ENCODE measurements around the gene RETSAT.

Gene RETSAT

GRCh38 chr2:85354286-85355072 is at the start of gene RETSAT, which contains the start of gene ELMOD3:
Gene RETSAT, minus strand, starts transcription at chr2:85354528. Its CDS starts 21 bp downstream, at chr2:85354507.
Gene ELMOD3, plus strand, starts transcription at chr2:85354769. Its CDS starts 2,430 bp downstream, at chr2:85357199.
- DNase-seq (ENCODE audit: low spot score) = peak; percentile 99

DNA sequence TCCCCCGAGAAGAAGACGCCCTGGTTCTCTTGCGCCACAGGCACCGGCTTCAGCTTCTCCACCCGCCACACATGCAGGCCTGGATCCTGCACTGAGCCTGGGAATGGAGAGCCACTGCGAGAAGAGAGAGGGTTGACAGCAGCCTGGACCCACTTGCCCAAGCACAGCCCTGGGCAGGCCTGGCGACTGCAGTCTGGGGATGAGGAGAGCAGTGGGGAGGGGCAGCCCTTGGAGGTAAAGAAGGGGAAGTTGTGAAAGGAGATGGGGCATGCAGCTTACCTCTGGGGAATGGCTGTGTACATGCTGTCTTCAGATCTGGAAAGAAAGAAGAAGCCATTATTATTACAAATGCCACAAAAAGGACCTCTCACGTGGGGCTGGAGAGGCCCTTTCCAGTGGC is 47.5 kb upstream of the RETSAT start:
- no peak for DNase-seq (ENCODE audit: low spot score)

DNA sequence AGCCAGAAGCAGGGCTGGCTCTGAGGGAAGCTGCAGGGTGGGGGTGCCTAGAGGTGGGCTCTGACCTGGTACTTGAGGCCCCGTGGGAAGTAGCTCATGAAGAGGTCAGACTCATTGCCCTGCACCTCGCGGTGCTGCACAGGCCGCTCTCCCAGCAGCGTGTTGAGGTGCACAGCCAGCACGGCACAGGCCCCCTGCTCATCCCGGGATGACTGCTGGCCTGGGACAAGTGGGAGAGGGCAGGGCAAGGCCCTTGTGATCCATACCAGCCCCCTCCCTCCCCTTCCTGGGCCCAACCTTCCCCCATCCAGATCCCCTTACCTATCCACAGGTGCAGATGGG is 47.1 kb upstream of the RETSAT start:
- DNase-seq (ENCODE audit: low spot score) = no peak

GRCh38 chr2:85400541-85401463 is 46.5 kb upstream of the RETSAT start:
- DNase-seq (ENCODE audit: low spot score) = no peak

DNA sequence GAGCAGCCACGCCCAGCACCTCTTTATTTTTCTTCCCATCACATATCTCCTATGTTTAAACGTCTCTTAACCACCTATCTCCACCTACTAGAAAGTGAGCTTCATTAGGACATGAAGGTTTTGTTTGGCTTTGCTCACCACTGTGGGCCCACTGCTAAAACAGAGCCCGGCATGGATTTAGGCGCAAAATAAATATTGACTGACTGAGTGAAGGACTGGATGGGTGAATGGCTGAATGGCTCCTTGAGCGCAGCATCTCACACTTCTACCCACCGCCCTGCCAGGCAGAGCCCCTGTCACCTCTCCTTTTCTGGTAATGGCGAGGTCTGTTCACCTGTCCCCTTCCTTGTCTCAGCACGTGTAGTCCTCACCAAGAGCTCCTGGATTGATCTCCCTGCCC is 45.7 kb upstream of the RETSAT start:
- no peak for DNase-seq (ENCODE audit: low spot score)

DNA sequence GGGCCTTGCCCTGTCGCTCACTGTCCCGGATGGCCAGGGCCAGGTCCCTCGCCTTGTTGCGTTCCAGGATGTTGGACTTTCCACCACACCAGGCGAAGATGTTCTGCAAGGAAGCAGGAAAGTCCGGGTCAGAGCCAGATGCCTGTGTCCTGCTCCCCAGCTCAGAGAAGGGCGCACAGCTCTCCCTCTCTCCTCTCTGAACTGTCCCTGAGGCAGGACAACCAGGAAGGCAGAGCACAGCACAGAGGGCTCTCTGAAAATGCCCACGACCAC is 44.8 kb upstream of the RETSAT start:
- DNase-seq (ENCODE audit: low spot score) = no peak

GRCh38 chr2:85398426-85399182 is 44.3 kb upstream of the RETSAT start:
- no peak for DNase-seq (ENCODE audit: low spot score)

GRCh38 chr2:85397925-85398331 is 43.6 kb upstream of the RETSAT start:
- no peak for DNase-seq (ENCODE audit: low spot score)

GRCh38 chr2:85396531-85397470 is 42.5 kb upstream of the RETSAT start:
- DNase-seq (ENCODE audit: low spot score) = no peak

- no peak for DNase-seq (ENCODE audit: low spot score)
Measured at GRCh38 chr2:85395912-85396475, 41.7 kb upstream of the RETSAT start.

- DNase-seq (ENCODE audit: low spot score) = no peak
Measured at GRCh38 chr2:85394976-85395375, 40.6 kb upstream of the RETSAT start.

DNA sequence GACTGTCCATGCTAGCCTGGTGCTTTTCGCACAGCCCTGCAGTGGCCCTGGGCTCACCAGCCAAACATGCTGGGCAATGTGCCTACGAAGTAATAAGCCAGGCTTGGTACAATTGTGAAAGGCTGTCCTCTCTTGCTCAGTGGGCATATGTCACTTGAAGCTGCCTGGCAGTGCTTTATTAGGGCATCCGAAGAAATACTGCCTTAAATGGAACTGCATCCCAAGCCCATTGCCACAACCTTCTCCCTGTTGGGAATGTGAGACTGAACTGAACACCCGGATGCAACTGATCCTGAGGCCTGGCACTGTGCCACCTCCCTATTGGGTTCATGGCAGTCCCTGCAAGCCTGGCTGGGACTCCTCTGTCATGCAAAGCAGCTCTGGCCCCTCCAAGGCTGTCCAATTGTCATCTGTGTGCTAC is 39.9 kb upstream of the RETSAT start:
- DNase-seq (ENCODE audit: low spot score) = no peak

GRCh38 chr2:85393836-85394235 is 39.5 kb upstream of the RETSAT start:
- DNase-seq (ENCODE audit: low spot score) = peak; percentile 46

- peak; percentile 23 for DNase-seq (ENCODE audit: low spot score)
Measured at GRCh38 chr2:85390941-85391669, 36.8 kb upstream of the RETSAT start.

- no peak for DNase-seq (ENCODE audit: low spot score)
Measured at GRCh38 chr2:85388878-85389538, 34.7 kb upstream of the RETSAT start.

GRCh38 chr2:85387754-85388153 is 33.4 kb upstream of the RETSAT start:
- DNase-seq (ENCODE audit: low spot score) = no peak

- no peak for DNase-seq (ENCODE audit: low spot score)
Measured at GRCh38 chr2:85385746-85386145, 31.4 kb upstream of the RETSAT start.

DNA sequence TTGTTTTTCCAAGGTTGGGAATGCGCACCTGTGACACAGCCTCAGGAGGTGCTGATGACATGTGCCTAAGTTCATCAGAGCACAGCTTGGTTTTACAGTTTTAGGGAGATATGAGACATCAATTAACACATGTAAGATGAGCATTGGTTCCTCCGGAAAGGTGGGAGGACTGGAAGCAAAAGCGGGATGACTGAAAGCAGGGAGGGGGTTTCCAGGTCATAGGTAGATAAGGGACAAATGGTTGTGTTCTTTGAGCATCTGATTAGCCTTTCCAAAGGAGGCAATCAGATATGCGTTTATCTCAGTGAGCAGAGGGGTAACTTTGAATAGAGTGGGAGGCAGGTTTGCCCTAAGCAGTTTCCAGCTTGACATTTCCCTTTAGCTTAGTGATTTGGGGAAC is 29.5 kb upstream of the RETSAT start:
- DNase-seq (ENCODE audit: low spot score) = no peak

GRCh38 chr2:85383151-85383550 is 28.8 kb upstream of the RETSAT start:
- DNase-seq (ENCODE audit: low spot score) = peak; percentile 66

DNA sequence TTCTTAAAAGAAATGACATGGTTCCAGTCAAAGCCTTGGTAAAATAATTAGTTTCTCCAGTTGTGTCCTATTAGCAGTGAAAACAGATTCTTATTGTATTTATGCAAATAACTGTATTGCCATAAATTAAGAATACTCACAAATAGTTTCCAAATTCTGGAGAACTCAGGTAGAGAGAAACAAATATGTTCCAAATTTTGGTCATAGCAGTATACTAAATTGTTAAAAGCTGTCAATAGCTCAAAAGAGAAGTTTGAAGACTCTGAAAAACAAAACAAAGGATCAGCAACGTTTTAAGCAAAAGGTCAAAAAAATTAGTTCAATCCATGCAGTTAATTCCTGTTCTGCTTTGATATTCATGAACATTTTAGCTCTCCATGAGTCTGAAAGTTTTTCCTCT is 25.7 kb upstream of the RETSAT start:
- no peak for DNase-seq (ENCODE audit: low spot score)

Data from kidney tubule cell (primary cell).